Right lobe of liver (tissue), 6 donors: ENCODE results near the gene TRABD2B. TPM values are rescaled to one million over a fixed set of nuclear protein-coding genes. Genes with fewer than 3 reads are reported as not detected.

ENCODE experiments used
- ATAC-seq, 4 donors: fragments of 200-7000 bp; cut with Tn5 transposase; one replicate each; pipeline ENCODE4 v1.9.1; 2020; ENCODE audit warnings: mild to moderate bottlenecking in 4 of 4, moderate library complexity in 4 of 4
- DNase-seq, 3 donors: peaks; one replicate each; pipeline ENCODE4 v3.0.0-alpha.2; 2020
- H3K27ac ChIP-seq, 3 donors: fragments of 200-600 bp; one replicate each; pipeline ENCODE4 v1.8.0; 2022
- H3K27me3 ChIP-seq, 2 donors: fragments of 200-600 bp; one replicate each; pipeline ENCODE4 v1.8.0; 2022
- H3K36me3 ChIP-seq, 4 donors: fragments of 200-600 bp; sonication (generic) in 1 of 4; one replicate each; pipeline versions ENCODE4 v1.5.1 to v1.8.0; 2017 to 2022; ENCODE audit warnings: control low read depth in 1 of 4
- H3K4me1 ChIP-seq, 4 donors: fragments of 200-600 bp; sonication (generic) in 1 of 4; one replicate each; pipeline versions ENCODE4 v1.5.1 to v1.8.0; 2017 to 2022; ENCODE audit warnings: control low read depth in 1 of 4
- H3K4me3 ChIP-seq, 3 donors: fragments of 200-600 bp; one replicate each; pipeline ENCODE4 v1.8.0; 2022
- H3K9me3 ChIP-seq, 4 donors: fragments of 200-600 bp; sonication (generic) in 1 of 4; one replicate each; pipeline versions ENCODE4 v1.5.1 to v1.8.0; 2017 to 2022; ENCODE audit warnings: control low read depth in 1 of 4
- POLR2A ChIP-seq: fragments of 450-650 bp; IDR thresholded peaks from one replicate; pipeline ENCODE4 v1.6.1; 2017; ENCODE audit warnings: antibody characterized with exemption, mild to moderate bottlenecking
- WGBS: methylation state at CpG from one replicate; pipeline ENCODE4 v1.1.6; 2018; ENCODE audit warnings: low coverage, low lambda C conversion rate; ENCODE audit not compliant: insufficient coverage; ENCODE audit errors: missing lambda C conversion rate; 5-methylcytosine and 5-hydroxymethylcytosine counted together
- intact Hi-C, 2 donors: fragments of 100-400 bp; cut with DNase I; formaldehyde crosslinking; loops; one replicate each; pipeline versions ENCODE4 v1.11.2 to v1.14.1; 2022
- total RNA-seq, 6 experiments: library from RNA; depleted of rRNA in 2 of 6; stranded (reverse); fragments of >200 nt in 2 of 6; fragmentation: NEBNext Ultra II Directional in 3 of 6; extraction: Animal tissue kit (Norgen Biotek cat#: 25700) in 3 of 6; gene quantifications; one replicate each; pipeline versions ENCODE4 v1.1.0 to v1.2.4, GENCODE V29; 2016 to 2023
- TF ChIP-seq, protein P1 (sequence below), 4 donors: fragments of 200-600 bp in 3 of 4; fragments of 450-650 bp in 1 of 4; IDR thresholded peaks; one replicate each; pipeline versions ENCODE4 v1.5.1 to v1.8.0; 2016 to 2022; ENCODE audit warnings: antibody characterized with exemption in 4 of 4, mild to moderate bottlenecking in 2 of 4
- donor health status: DM: no; HTN: yes; CAD: no.
- donor health status: DM: no; HTN: no; CAD: no.
- donor health status: DM: no; HTN: no; CAD: no.
- donor health status: DM: no; HTN: yes; CAD: no.
- donor health status: DM: no; HTN: yes; CAD: no.

Gene TRABD2B
- total RNA-seq, 6 experiments from 2014 or later = 0.55 to 9.5 (median 1.8) TPM

GRCh38 chr1:47940779-47941178 is 56.4 kb downstream of the TRABD2B start:
- intact Hi-C loops = no loop called here
- ATAC-seq = peak in 1 of 4 donors; percentile 17
- Histone ChIP-seq H3K27ac (no peak overlapping the region), H3K27me3 (no peaks in the 10 kb centered on the region), H3K9me3 (no peaks in the 10 kb centered on the region), H3K4me1 (peaks cover 2 to 36% (median 15%) of the 10 kb centered on the region in 4 donors), H3K36me3 (no peaks in the 10 kb centered on the region), H3K4me3 (no peak overlapping the region)
- no peak for TF ChIP-seq POLR2A
- TF ChIP-seq, protein P1, sequence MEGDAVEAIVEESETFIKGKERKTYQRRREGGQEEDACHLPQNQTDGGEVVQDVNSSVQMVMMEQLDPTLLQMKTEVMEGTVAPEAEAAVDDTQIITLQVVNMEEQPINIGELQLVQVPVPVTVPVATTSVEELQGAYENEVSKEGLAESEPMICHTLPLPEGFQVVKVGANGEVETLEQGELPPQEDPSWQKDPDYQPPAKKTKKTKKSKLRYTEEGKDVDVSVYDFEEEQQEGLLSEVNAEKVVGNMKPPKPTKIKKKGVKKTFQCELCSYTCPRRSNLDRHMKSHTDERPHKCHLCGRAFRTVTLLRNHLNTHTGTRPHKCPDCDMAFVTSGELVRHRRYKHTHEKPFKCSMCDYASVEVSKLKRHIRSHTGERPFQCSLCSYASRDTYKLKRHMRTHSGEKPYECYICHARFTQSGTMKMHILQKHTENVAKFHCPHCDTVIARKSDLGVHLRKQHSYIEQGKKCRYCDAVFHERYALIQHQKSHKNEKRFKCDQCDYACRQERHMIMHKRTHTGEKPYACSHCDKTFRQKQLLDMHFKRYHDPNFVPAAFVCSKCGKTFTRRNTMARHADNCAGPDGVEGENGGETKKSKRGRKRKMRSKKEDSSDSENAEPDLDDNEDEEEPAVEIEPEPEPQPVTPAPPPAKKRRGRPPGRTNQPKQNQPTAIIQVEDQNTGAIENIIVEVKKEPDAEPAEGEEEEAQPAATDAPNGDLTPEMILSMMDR (IDR thresholded peaks at IDR 0.05) = no peak
- no peak for DNase-seq
- WGBS = 48% methylated on average over 5 of the region's 5 CpGs

DNA sequence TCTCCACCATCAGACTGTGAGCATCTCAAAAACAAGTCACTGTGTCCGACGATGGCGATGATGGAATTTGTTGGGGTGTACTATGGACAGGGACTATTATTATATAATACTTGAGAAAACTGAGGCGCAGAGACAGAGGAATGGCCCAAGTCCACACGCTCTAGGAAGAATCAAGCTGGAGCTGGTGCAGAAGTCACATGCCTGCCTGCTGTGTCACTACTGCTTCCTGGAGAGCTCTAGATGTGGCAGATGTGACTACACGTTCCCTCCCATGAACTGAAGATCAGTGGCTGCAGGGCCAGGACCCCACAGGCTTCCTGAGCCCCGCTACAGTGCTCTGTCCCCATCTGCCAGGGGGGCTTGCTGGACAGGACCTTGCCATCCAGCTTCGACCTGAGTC is 56.9 kb downstream of the TRABD2B start:
- Histone ChIP-seq H3K27ac (no peak overlapping the region), H3K4me3 (no peak overlapping the region), H3K4me1 (peaks cover 2 to 36% (median 15%) of the 10 kb centered on the region in 4 donors), H3K27me3 (no peaks in the 10 kb centered on the region), H3K9me3 (no peaks in the 10 kb centered on the region), H3K36me3 (no peaks in the 10 kb centered on the region)
- ATAC-seq (peak in 1 of 4 donors; percentile 14), DNase-seq (no peak)
- 86% methylated on average over 5 of the region's 8 CpGs for WGBS
- no peak for TF ChIP-seq POLR2A
- intact Hi-C loops = no loop called here

DNA sequence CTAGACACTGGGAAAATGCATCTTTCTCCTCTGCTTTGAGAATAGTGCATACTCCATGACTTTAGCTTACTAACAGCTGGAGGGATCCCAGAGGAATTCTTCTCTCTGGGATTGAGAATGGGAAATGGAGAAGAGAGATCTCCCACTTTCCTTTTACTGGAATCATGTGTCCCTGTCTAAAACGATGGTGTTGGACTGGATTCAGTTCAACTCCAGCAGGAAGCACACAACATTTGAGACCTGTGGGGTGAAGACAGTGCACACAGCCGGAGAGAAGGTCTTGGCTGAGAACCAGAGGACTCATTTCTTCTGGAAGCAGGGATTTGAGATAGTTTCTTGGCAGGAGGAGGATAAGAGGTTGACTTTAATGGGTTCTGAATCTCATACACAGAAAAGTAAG is 58.7 kb downstream of the TRABD2B start:
- no peaks in the 10 kb centered on the region for H3K9me3 ChIP-seq
- no peaks in the 10 kb centered on the region for H3K27me3 ChIP-seq
- intact Hi-C loops = no loop called here
- H3K4me1 ChIP-seq = peaks cover 2 to 42% (median 15%) of the 10 kb centered on the region in 4 donors
- no peak overlapping the region for H3K4me3 ChIP-seq
- WGBS = 25% methylated on average over 2 of the region's 2 CpGs
- TF ChIP-seq, protein P1 (IDR thresholded peaks at IDR 0.05) = no peak
- no peak for TF ChIP-seq POLR2A
- no peak for ATAC-seq
- no peak overlapping the region for H3K27ac ChIP-seq
- no peak for DNase-seq
- no peaks in the 10 kb centered on the region for H3K36me3 ChIP-seq

DNA sequence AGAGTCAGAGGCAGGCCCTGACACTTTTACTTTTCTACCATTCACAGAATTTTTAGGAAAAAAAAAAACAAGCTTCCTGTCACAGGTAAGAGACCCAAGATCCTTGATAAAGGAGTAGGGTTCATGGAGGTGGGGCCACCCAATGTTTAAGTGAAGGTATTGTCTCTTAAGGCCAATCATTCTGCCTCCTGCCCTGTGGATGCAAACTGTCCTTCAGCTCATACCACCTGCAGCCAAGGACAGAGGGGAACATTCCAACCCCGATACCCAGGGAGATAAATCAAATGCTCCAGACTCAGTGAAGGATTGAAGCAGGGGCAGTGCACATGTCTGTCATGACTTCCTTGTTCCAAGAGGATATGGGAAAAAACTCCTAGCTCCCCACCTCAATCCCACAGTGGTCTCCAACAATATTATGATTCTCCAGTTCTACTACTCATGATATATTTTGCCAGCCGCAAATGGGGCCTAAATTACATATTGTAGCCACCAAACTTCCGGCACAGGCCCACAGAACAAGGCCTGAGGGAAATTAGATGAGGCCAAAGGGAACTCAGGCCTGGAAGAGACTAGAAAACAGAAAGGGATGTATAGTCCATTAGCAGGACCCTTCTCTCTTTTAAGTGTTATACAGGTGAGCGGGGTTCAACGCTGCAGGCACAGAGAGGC is 59.5 kb downstream of the TRABD2B start:
- TF ChIP-seq, protein P1 (IDR thresholded peaks at IDR 0.05) = no peak
- TF ChIP-seq POLR2A = no peak
- Histone ChIP-seq H3K4me1 (peaks cover 0 to 42% (median 12%) of the 10 kb centered on the region in 4 donors), H3K36me3 (no peaks in the 10 kb centered on the region), H3K27me3 (no peaks in the 10 kb centered on the region), H3K27ac (no peak overlapping the region), H3K9me3 (no peaks in the 10 kb centered on the region), H3K4me3 (no peak overlapping the region)
- DNase-seq (no peak), ATAC-seq (no peak)
- WGBS = 93% methylated on average over 4 of the region's 5 CpGs
- intact Hi-C loops = no loop called here

GRCh38 chr1:47936916-47937551 is 60.2 kb downstream of the TRABD2B start:
- no peak for DNase-seq
- intact Hi-C loops = no loop called here
- 95% methylated on average over 1 of the region's 1 CpG for WGBS

More at GRCh38 chr1:47936916-47937551, 60.2 kb downstream of the TRABD2B start:
- Histone ChIP-seq H3K4me3 (no peak overlapping the region), H3K27me3 (no peaks in the 10 kb centered on the region), H3K9me3 (no peaks in the 10 kb centered on the region), H3K4me1 (peaks cover 0 to 35% (median 8%) of the 10 kb centered on the region in 4 donors), H3K36me3 (no peaks in the 10 kb centered on the region), H3K27ac (no peak overlapping the region)
- TF ChIP-seq POLR2A = no peak
- TF ChIP-seq, protein P1 (IDR thresholded peaks at IDR 0.05) = no peak
- no peak for ATAC-seq
